ENCODE results near the gene RALGPS1. TPM values are rescaled to one million over a fixed set of nuclear protein-coding genes. Genes with fewer than 3 reads are reported as not detected.
A peak's percentile ranks its signal among the peaks of the same experiment; 100 is the strongest.

RALGPS1 gene
- total RNA-seq, 1 experiment from 2014 or later: 18.6 TPM

- H2AFZ ChIP-seq (ENCODE audit: low read length): no peak overlapping the region
- no peaks in the 10 kb centered on the region for H3K9me3 Mint-ChIP-seq
- H3K27ac Mint-ChIP-seq: peak overlapping the region in 1 of 3 experiments; percentile 26; a peak in 1 of 7 replicates
- H3T11ph ChIP-seq (ENCODE audit: low read length): no peak overlapping the region
- no peak overlapping the region for H4K91ac ChIP-seq (ENCODE audit: insufficient read length, low read depth, low read length)
- no peak overlapping the region for H2BK120ac ChIP-seq (ENCODE audit: low read depth, low read length, poor library complexity, severe bottlenecking)
- H3K9ac ChIP-seq (ENCODE audit: extremely low read depth, insufficient read length, low read length): no peak overlapping the region
- H3K23ac ChIP-seq (ENCODE audit: insufficient read length, low read depth, low read length): no peak overlapping the region
- H3K18ac ChIP-seq (ENCODE audit: insufficient read length, low read depth, low read length): no peak overlapping the region
- H4K8ac ChIP-seq (replicated peaks; ENCODE audit: insufficient read length, low read depth, low read length): no peak overlapping the region
- H2BK15ac ChIP-seq (ENCODE audit: low read depth, low read length): no peak overlapping the region
- H4K5ac ChIP-seq (ENCODE audit: insufficient read length, low read depth, low read length): no peak overlapping the region
- no peaks in the 10 kb centered on the region for H3K23me2 ChIP-seq (ENCODE audit: insufficient read length, low read depth, low read length, poor library complexity, severe bottlenecking)
- no peak overlapping the region for H2BK20ac ChIP-seq (ENCODE audit: low read depth, low read length, poor library complexity, severe bottlenecking)
- WGBS (ENCODE audit: extremely low coverage, insufficient read length, low lambda C conversion rate): no CpG with 5 or more reads among the region's 12 CpGs
- H3K14ac ChIP-seq (ENCODE audit: insufficient read depth, low read length): no peak overlapping the region
- TF ChIP-seq, protein P1, sequence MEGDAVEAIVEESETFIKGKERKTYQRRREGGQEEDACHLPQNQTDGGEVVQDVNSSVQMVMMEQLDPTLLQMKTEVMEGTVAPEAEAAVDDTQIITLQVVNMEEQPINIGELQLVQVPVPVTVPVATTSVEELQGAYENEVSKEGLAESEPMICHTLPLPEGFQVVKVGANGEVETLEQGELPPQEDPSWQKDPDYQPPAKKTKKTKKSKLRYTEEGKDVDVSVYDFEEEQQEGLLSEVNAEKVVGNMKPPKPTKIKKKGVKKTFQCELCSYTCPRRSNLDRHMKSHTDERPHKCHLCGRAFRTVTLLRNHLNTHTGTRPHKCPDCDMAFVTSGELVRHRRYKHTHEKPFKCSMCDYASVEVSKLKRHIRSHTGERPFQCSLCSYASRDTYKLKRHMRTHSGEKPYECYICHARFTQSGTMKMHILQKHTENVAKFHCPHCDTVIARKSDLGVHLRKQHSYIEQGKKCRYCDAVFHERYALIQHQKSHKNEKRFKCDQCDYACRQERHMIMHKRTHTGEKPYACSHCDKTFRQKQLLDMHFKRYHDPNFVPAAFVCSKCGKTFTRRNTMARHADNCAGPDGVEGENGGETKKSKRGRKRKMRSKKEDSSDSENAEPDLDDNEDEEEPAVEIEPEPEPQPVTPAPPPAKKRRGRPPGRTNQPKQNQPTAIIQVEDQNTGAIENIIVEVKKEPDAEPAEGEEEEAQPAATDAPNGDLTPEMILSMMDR (conservative IDR thresholded peaks at IDR 0.05): no peak
- no peaks in the 10 kb centered on the region for H4K20me1 ChIP-seq (ENCODE audit: control insufficient read depth, insufficient read depth, insufficient read length)
- no peaks in the 10 kb centered on the region for H3K9me3 ChIP-seq (ENCODE audit: control insufficient read depth, low read depth, low read length)
- no peak overlapping the region for H2BK12ac ChIP-seq (ENCODE audit: insufficient read length, low read depth, low read length)
- H3K27ac ChIP-seq (ENCODE audit: insufficient read length, low read depth, low read length): no peak overlapping the region
- H3K79me2 ChIP-seq (ENCODE audit: insufficient read depth, low read length): no peaks in the 10 kb centered on the region
- peaks cover 2 to 4% (median 3%) of the 10 kb centered on the region in 3 experiments; a peak in 6 of 7 replicates for H3K36me3 Mint-ChIP-seq (ENCODE audit: insufficient read depth in 1 of 3, low read depth in 3 of 3)
- H3K4me3 Mint-ChIP-seq: no peak overlapping the region
- DNase-seq: no peak
- no peak overlapping the region for H2AK5ac ChIP-seq (ENCODE audit: insufficient read length, low read length)
- H3K56ac ChIP-seq (ENCODE audit: insufficient read length, low read depth, low read length): no peak overlapping the region
- H3K27me3 Mint-ChIP-seq (ENCODE audit: low read depth): no peaks in the 10 kb centered on the region
- no peak overlapping the region for H3K4me2 ChIP-seq (ENCODE audit: insufficient read depth, insufficient read length, low read length)
- no peak overlapping the region for H3K4ac ChIP-seq (ENCODE audit: low read depth, low read length)
- H3K4me1 ChIP-seq (ENCODE audit: insufficient read depth, low read length): no peaks in the 10 kb centered on the region
- H2BK5ac ChIP-seq (ENCODE audit: insufficient read length, low read length): no peak overlapping the region
- H3K79me1 ChIP-seq (ENCODE audit: insufficient read depth, low read depth, low read length, poor library complexity, severe bottlenecking): no peaks in the 10 kb centered on the region
- H3K27me3 ChIP-seq (ENCODE audit: insufficient read depth, low read length): no peaks in the 10 kb centered on the region
- peaks cover 2 to 3% of the 10 kb centered on the region in 2 experiments; a peak in 2 of 4 replicates for H3K4me1 Mint-ChIP-seq
These were observed 169.8 kb downstream of the RALGPS1 start for GRCh38 chr9:127084076-127085039.

Measured in H9 (cell line).